PC-3 (cell line): Measurements from ENCODE around the gene SLC2A13. TPM values are rescaled to one million over a fixed set of nuclear protein-coding genes. Genes with fewer than 3 reads are reported as not detected.

Experiments
- ATAC-seq: fragments of 200-7000 bp; cut with Tn5 transposase; 2 replicates; pipeline ENCODE4 v1.9.1; 2020; ENCODE audit warnings: mild to moderate bottlenecking, moderate library complexity
- BruUV-seq: library from RNA; stranded (reverse); fragments of 400-500 nt; replicated peaks from 2 replicates; lab custom pipeline; 2021; lab: Mats Ljungman, UMichigan
- CTCF ChIA-PET: fragments of 300-600 bp; sonication (Branson Sonifier 250); formaldehyde crosslinking; loops from one replicate; lab custom pipeline; 2022; ENCODE audit warnings: antibody characterized with exemption; lab: Charles Lee
- POLR2A ChIA-PET: fragments of 300-600 bp; sonication (Branson Sonifier 250); formaldehyde crosslinking; loops from one replicate; lab custom pipeline; 2022; ENCODE audit warnings: antibody characterized with exemption; ENCODE audit not compliant: unreplicated experiment; lab: Charles Lee
- DNase-seq: peaks from one replicate; pipeline ENCODE4 v3.0.0-alpha.2; 2015
- H2AFZ ChIP-seq: fragments of 300-600 bp; sonication (generic); 2 replicates; pipeline ENCODE4 v1.6.0; 2016; ENCODE audit warnings: antibody characterized with exemption, low read length
- H3F3A ChIP-seq: fragments of 300-600 bp; sonication (generic); one replicate; pipeline ENCODE4 v1.6.0; 2017; ENCODE audit warnings: antibody characterized with exemption, low read length, control low read depth, mild to moderate bottlenecking; ENCODE audit not compliant: unreplicated experiment
- H3K27ac ChIP-seq: fragments of 300-600 bp; sonication (generic); 2 replicates; pipeline ENCODE4 v1.5.1; 2016; ENCODE audit warnings: mild to moderate bottlenecking, low read length
- H3K27me3 ChIP-seq: fragments of 300-600 bp; sonication (generic); 2 replicates; pipeline ENCODE4 v1.6.1; 2016; ENCODE audit warnings: low read length, mixed read lengths
- H3K36me3 ChIP-seq: fragments of 300-600 bp; sonication (generic); 2 replicates; pipeline ENCODE4 v1.6.1; 2016; ENCODE audit warnings: low read depth, mixed run types, low read length, mixed read lengths
- H3K4me1 ChIP-seq: fragments of 300-600 bp; sonication (generic); 2 replicates; pipeline ENCODE4 v1.5.1; 2016; ENCODE audit warnings: low read length; ENCODE audit not compliant: insufficient read depth
- H3K4me2 ChIP-seq: fragments of 300-600 bp; sonication (generic); 2 replicates; pipeline ENCODE4 v1.6.0; 2016; ENCODE audit warnings: low read length
- H3K4me3 ChIP-seq: fragments of 300-600 bp; sonication (generic); 2 replicates; pipeline ENCODE4 v1.5.1; 2016; ENCODE audit warnings: mild to moderate bottlenecking, low read length, mixed read lengths
- H3K79me2 ChIP-seq: fragments of 300-600 bp; sonication (generic); 2 replicates; pipeline ENCODE4 v1.6.1; 2017; ENCODE audit warnings: low read length, mixed read lengths
- H3K9ac ChIP-seq: fragments of 300-600 bp; sonication (generic); 2 replicates; pipeline ENCODE4 v1.6.0; 2016; ENCODE audit warnings: mild to moderate bottlenecking, low read length
- H3K9me2 ChIP-seq: fragments of 300-600 bp; sonication (generic); replicated peaks from 2 replicates; pipeline ENCODE4 v1.6.1; 2016; ENCODE audit warnings: mixed run types, low read length, mixed read lengths
- H3K9me3 ChIP-seq: fragments of 300-600 bp; sonication (generic); 2 replicates; pipeline ENCODE4 v1.6.1; 2016; ENCODE audit warnings: low read length, mixed read lengths
- H4K20me1 ChIP-seq: fragments of 300-600 bp; sonication (generic); 2 replicates; pipeline ENCODE4 v1.6.1; 2016; ENCODE audit warnings: low read length, mixed read lengths
- CTCF ChIP-seq: fragments of 300-600 bp; sonication (generic); conservative IDR thresholded peaks from 2 replicates; pipeline ENCODE4 v1.5.1; 2017; ENCODE audit warnings: antibody characterized with exemption, low read depth, mild to moderate bottlenecking, low read length
- EZH2 ChIP-seq: fragments of 300-600 bp; sonication (generic); IDR thresholded peaks from one replicate; pipeline ENCODE4 v1.6.1; 2017; ENCODE audit warnings: antibody characterized with exemption, mild to moderate bottlenecking, low read length; ENCODE audit not compliant: unreplicated experiment
- EZH2phosphoT487 ChIP-seq: fragments of 300-600 bp; sonication (generic); IDR thresholded peaks from 2 replicates; pipeline ENCODE4 v1.6.1; 2018; ENCODE audit warnings: mild to moderate bottlenecking, antibody characterized with exemption, low read length, borderline replicate concordance
- intact Hi-C: fragments of 100-400 bp; cut with micrococcal nuclease; formaldehyde crosslinking; loops from 2 replicates; pipeline ENCODE4 v1.9.0; 2023
- total RNA-seq: library from RNA; depleted of rRNA; stranded (reverse); fragments of >200 nt; gene quantifications from 2 replicates; pipeline ENCODE4 v1.2.3, GENCODE V29; 2014

The SLC2A13 gene
- total RNA-seq, 1 experiment from 2014 or later: 3.4 TPM

GRCh38 chr12:39935839-39936238, 170.0 kb downstream of the SLC2A13 start:
- no peaks in the 10 kb centered on the region for H3K9me3 ChIP-seq
- no TSS peak for BruUV-seq
- ATAC-seq: no peak

DNA sequence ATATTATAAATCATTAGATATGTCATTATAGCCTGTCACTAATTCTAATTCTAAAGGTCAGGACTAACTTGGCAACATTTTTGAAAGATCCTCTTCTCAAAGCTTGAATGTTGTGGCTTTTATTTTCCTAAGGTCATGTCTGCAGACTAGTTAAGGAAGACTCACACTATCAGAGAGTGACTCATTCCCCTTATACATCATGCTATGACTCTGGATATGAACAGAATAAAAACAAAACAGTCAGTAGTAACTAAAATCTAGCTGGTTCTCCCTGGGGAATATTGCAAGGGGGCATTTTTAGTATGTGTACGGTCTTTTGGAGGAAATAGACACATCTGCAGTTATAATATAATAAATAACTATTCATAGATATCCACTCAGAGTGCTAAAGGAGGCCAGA, 170.6 kb downstream of the SLC2A13 start:
- H2AFZ ChIP-seq: no peak overlapping the region
- H3K4me3 ChIP-seq: no peak overlapping the region
- ATAC-seq: no peak
- CTCF ChIA-PET: no interaction called here
- no peaks in the 10 kb centered on the region for H3K27me3 ChIP-seq
- no peaks in the 10 kb centered on the region for H3F3A ChIP-seq
- no peak overlapping the region for H3K4me2 ChIP-seq
- H3K4me1 ChIP-seq: no peaks in the 10 kb centered on the region
- no peaks in the 10 kb centered on the region for H4K20me1 ChIP-seq
- intact Hi-C loops: no loop called here
- no peak for DNase-seq
- TF ChIP-seq EZH2phosphoT487 (no peak), EZH2 (no peak)
- BruUV-seq: no TSS peak
- POLR2A ChIA-PET: no interaction called here
- no peaks in the 10 kb centered on the region for H3K36me3 ChIP-seq
- H3K9me3 ChIP-seq: no peaks in the 10 kb centered on the region
- H3K79me2 ChIP-seq: no peaks in the 10 kb centered on the region
- no peak overlapping the region for H3K9ac ChIP-seq
- no peak overlapping the region for H3K27ac ChIP-seq
- no peaks in the 10 kb centered on the region for H3K9me2 ChIP-seq

More at GRCh38 chr12:39935839-39936238, 170.0 kb downstream of the SLC2A13 start:
- no peak overlapping the region for H3K27ac ChIP-seq
- TF ChIP-seq CTCF (no peak), EZH2phosphoT487 (no peak), EZH2 (no peak)
- CTCF ChIA-PET: no interaction called here
- H3K36me3 ChIP-seq: no peaks in the 10 kb centered on the region
- H2AFZ ChIP-seq: no peak overlapping the region
- H3K4me1 ChIP-seq: no peaks in the 10 kb centered on the region
- POLR2A ChIA-PET: no interaction called here
- H3K4me2 ChIP-seq: no peak overlapping the region
- H4K20me1 ChIP-seq: no peaks in the 10 kb centered on the region
- H3K9ac ChIP-seq: no peak overlapping the region
- no peaks in the 10 kb centered on the region for H3K27me3 ChIP-seq
- no peak for DNase-seq
- no peaks in the 10 kb centered on the region for H3F3A ChIP-seq
- no peaks in the 10 kb centered on the region for H3K9me2 ChIP-seq
- intact Hi-C loops: no loop called here
- H3K79me2 ChIP-seq: no peaks in the 10 kb centered on the region
- H3K4me3 ChIP-seq: no peak overlapping the region

GRCh38 chr12:39931857-39932256, 174.0 kb downstream of the SLC2A13 start:
- DNase-seq (no peak), ATAC-seq (no peak)
- no TSS peak for BruUV-seq
- intact Hi-C loops: no loop called here
- TF ChIP-seq EZH2 (no peak), EZH2phosphoT487 (no peak), CTCF (no peak)
- Histone ChIP-seq H3F3A (no peaks in the 10 kb centered on the region), H2AFZ (no peak overlapping the region), H4K20me1 (no peaks in the 10 kb centered on the region), H3K9me2 (no peaks in the 10 kb centered on the region), H3K9me3 (no peaks in the 10 kb centered on the region), H3K4me1 (no peaks in the 10 kb centered on the region), H3K9ac (no peak overlapping the region), H3K36me3 (no peaks in the 10 kb centered on the region), H3K79me2 (no peaks in the 10 kb centered on the region), H3K4me3 (no peak overlapping the region), H3K27ac (no peak overlapping the region), H3K27me3 (no peaks in the 10 kb centered on the region), H3K4me2 (no peak overlapping the region)
- ChIA-PET POLR2A (no interaction called here), CTCF (no interaction called here)
